ENCODE results near the gene NTHL1.

The NTHL1 gene

GRCh38 chr16:2045965-2046892 is 1.4 kb downstream of the NTHL1 start:
- TF ChIP-seq EZH2phosphoT487 (IDR thresholded peaks at IDR 0.05; ENCODE audit: borderline replicate concordance, low read length) (no peak), CTCF (IDR thresholded peaks at IDR 0.05; ENCODE audit: low read depth, low read length, poor library complexity, severe bottlenecking) (no peak)
- Histone ChIP-seq H3K36me3 (ENCODE audit: control insufficient read depth, low read length) (peaks cover 11% of the 10 kb centered on the region), H3F3A (ENCODE audit: control insufficient read depth, insufficient read depth) (no peaks in the 10 kb centered on the region), H3K4me3 (ENCODE audit: low read length) (peak overlapping the region; percentile 96), H3K9me3 (ENCODE audit: control insufficient read depth, insufficient read depth, low read length) (no peaks in the 10 kb centered on the region), H3K9me2 (replicated peaks; ENCODE audit: control insufficient read depth, low read length) (no peaks in the 10 kb centered on the region), H3K27me3 (ENCODE audit: control insufficient read depth, low read length) (no peaks in the 10 kb centered on the region), H3K4me2 (ENCODE audit: low read length) (peak overlapping the region; percentile 100), H3K4me1 (ENCODE audit: control insufficient read depth, low read length) (peaks cover 30% of the 10 kb centered on the region), H3K27ac (ENCODE audit: low read depth, low read length) (no peak overlapping the region), H3K79me2 (ENCODE audit: control insufficient read depth, low read length) (peaks cover 28% of the 10 kb centered on the region), H4K20me1 (ENCODE audit: control insufficient read depth, insufficient read depth, low read depth, low read length) (no peaks in the 10 kb centered on the region)

GRCh38 chr16:2044541-2044940 is 3.1 kb downstream of the NTHL1 start:
- Histone ChIP-seq H3K9me3 (ENCODE audit: control insufficient read depth, insufficient read depth, low read length) (no peaks in the 10 kb centered on the region), H3F3A (ENCODE audit: control insufficient read depth, insufficient read depth) (no peaks in the 10 kb centered on the region), H3K4me2 (ENCODE audit: low read length) (no peak overlapping the region), H3K4me1 (ENCODE audit: control insufficient read depth, low read length) (peaks cover 30% of the 10 kb centered on the region), H4K20me1 (ENCODE audit: control insufficient read depth, insufficient read depth, low read depth, low read length) (no peaks in the 10 kb centered on the region), H3K27me3 (ENCODE audit: control insufficient read depth, low read length) (no peaks in the 10 kb centered on the region), H3K9me2 (replicated peaks; ENCODE audit: control insufficient read depth, low read length) (no peaks in the 10 kb centered on the region), H3K4me3 (ENCODE audit: low read length) (no peak overlapping the region), H3K27ac (ENCODE audit: low read depth, low read length) (no peak overlapping the region), H3K79me2 (ENCODE audit: control insufficient read depth, low read length) (peaks cover 28% of the 10 kb centered on the region), H3K36me3 (ENCODE audit: control insufficient read depth, low read length) (peaks cover 10% of the 10 kb centered on the region)
- TF ChIP-seq CTCF (IDR thresholded peaks at IDR 0.05; ENCODE audit: low read depth, low read length, poor library complexity, severe bottlenecking) (no peak), EZH2phosphoT487 (IDR thresholded peaks at IDR 0.05; ENCODE audit: borderline replicate concordance, low read length) (no peak)

- Histone ChIP-seq H3K9me3 (ENCODE audit: control insufficient read depth, insufficient read depth, low read length) (no peaks in the 10 kb centered on the region), H4K20me1 (ENCODE audit: control insufficient read depth, insufficient read depth, low read depth, low read length) (no peaks in the 10 kb centered on the region), H3K4me3 (ENCODE audit: low read length) (no peak overlapping the region), H3F3A (ENCODE audit: control insufficient read depth, insufficient read depth) (no peaks in the 10 kb centered on the region), H3K9me2 (replicated peaks; ENCODE audit: control insufficient read depth, low read length) (no peaks in the 10 kb centered on the region), H3K4me2 (ENCODE audit: low read length) (no peak overlapping the region), H3K27ac (ENCODE audit: low read depth, low read length) (no peak overlapping the region), H3K27me3 (ENCODE audit: control insufficient read depth, low read length) (no peaks in the 10 kb centered on the region), H3K79me2 (ENCODE audit: control insufficient read depth, low read length) (peaks cover 23% of the 10 kb centered on the region), H3K4me1 (ENCODE audit: control insufficient read depth, low read length) (peaks cover 26% of the 10 kb centered on the region), H3K36me3 (ENCODE audit: control insufficient read depth, low read length) (peaks cover 10% of the 10 kb centered on the region)
- TF ChIP-seq CTCF (IDR thresholded peaks at IDR 0.05; ENCODE audit: low read depth, low read length, poor library complexity, severe bottlenecking), result no peak
- TF ChIP-seq EZH2phosphoT487 (IDR thresholded peaks at IDR 0.05; ENCODE audit: borderline replicate concordance, low read length), result no peak
Observed at GRCh38 chr16:2043667-2044451, 3.8 kb downstream of the NTHL1 start.

Data from DOHH2 (cell line).